Stomach (tissue), 4 donors: Measurements from ENCODE around the gene SMAD3.

Experiments
- CTCF ChIP-seq, 7 experiments: fragments of 450-650 bp in 4 of 7; fragments of 200-600 bp in 3 of 7; sonication (generic) in 3 of 7; IDR thresholded peaks; one replicate each; pipeline ENCODE4 v1.5.1; 2016 to 2019; ENCODE audit warnings: antibody characterized with exemption in 7 of 7, control low read depth in 2 of 7, mild to moderate bottlenecking in 1 of 7
- POLR2AphosphoS5 ChIP-seq, 3 donors: sonication (generic); formaldehyde crosslinking; IDR thresholded peaks; one replicate each; pipeline ENCODE4 v1.6.1; 2016; ENCODE audit warnings: antibody characterized with exemption in 3 of 3

- TF ChIP-seq CTCF (IDR thresholded peaks at IDR 0.05) (no peak), POLR2AphosphoS5 (IDR thresholded peaks at IDR 0.05) (peak; percentile 62 to 84 (median 70))
These were observed 55.6 kb downstream of the SMAD3 start for GRCh38 chr15:67120839-67121643.
